Fibroblast of skin of abdomen (primary cell): ENCODE measurements around the gene DMXL2. TPM values are rescaled to one million over a fixed set of nuclear protein-coding genes. Genes with fewer than 3 reads are reported as not detected.
"Not testable (repeated sequence)": the region's sequence is repeated elsewhere in the genome, so short reads cannot be mapped to it uniquely, and the experiment has no call there.

Experiments used
- DNase-seq: peaks from one replicate; pipeline ENCODE4 v3.0.0-alpha.2; 2013
- polyA plus RNA-seq, 2 experiments: library from polyadenylated mRNA; unstranded; fragments of 120-200 nt; gene quantifications; one replicate each; pipeline ENCODE4 v1.2.1, GENCODE V29; 2013; ENCODE audit not compliant: insufficient read length in 2 of 2

Gene DMXL2
- polyA plus RNA-seq (2013, experiment 1 of 2; ENCODE audit: insufficient read length) = 18.0 TPM
- polyA plus RNA-seq (2013, experiment 2 of 2; ENCODE audit: insufficient read length) = 16.1 TPM

GRCh38 chr15:51622604-51623370 is at the start of gene DMXL2:
DMXL2 (minus strand) TSS chr15:51622771; CDS start chr15:51622545, 226 bp downstream.
- peak; percentile 89 for DNase-seq

- no peak for DNase-seq
Measured at GRCh38 chr15:51672155-51672687, 49.6 kb upstream of the DMXL2 start.

GRCh38 chr15:51669381-51669780 is 46.8 kb upstream of the DMXL2 start:
- DNase-seq = no peak

- no peak for DNase-seq
Measured at GRCh38 chr15:51668446-51668845, 45.9 kb upstream of the DMXL2 start.

- no peak for DNase-seq
Measured at GRCh38 chr15:51667478-51667877, 44.9 kb upstream of the DMXL2 start.

- no peak for DNase-seq
Measured at GRCh38 chr15:51661072-51661471, 38.5 kb upstream of the DMXL2 start.

GRCh38 chr15:51658664-51659063 is 36.1 kb upstream of the DMXL2 start:
- DNase-seq = no peak

- not testable (repeated sequence) for DNase-seq
Measured at GRCh38 chr15:51655401-51656057, 33.0 kb upstream of the DMXL2 start.

- no peak for DNase-seq
Measured at GRCh38 chr15:51652084-51652668, 29.6 kb upstream of the DMXL2 start.

GRCh38 chr15:51649659-51650521 is 27.3 kb upstream of the DMXL2 start:
- DNase-seq = peak; percentile 67

- not testable (repeated sequence) for DNase-seq
Measured at GRCh38 chr15:51648643-51649042, 26.1 kb upstream of the DMXL2 start.

- not testable (repeated sequence) for DNase-seq
Measured at GRCh38 chr15:51648101-51648500, 25.5 kb upstream of the DMXL2 start.

GRCh38 chr15:51647128-51647562 is 24.6 kb upstream of the DMXL2 start:
- DNase-seq = peak; percentile 31

GRCh38 chr15:51642696-51643095 is 20.1 kb upstream of the DMXL2 start:
- DNase-seq = no peak

GRCh38 chr15:51641490-51642130 is 19.0 kb upstream of the DMXL2 start:
- DNase-seq = no peak

- DNase-seq = no peak
Measured at GRCh38 chr15:51634591-51635198, 12.1 kb upstream of the DMXL2 start.

- DNase-seq = no peak
Measured at GRCh38 chr15:51629612-51630011, 7.0 kb upstream of the DMXL2 start.

GRCh38 chr15:51625236-51625635 is 2.7 kb upstream of the DMXL2 start:
- no peak for DNase-seq

GRCh38 chr15:51624022-51624421 is 1.5 kb upstream of the DMXL2 start:
- no peak for DNase-seq

GRCh38 chr15:51623386-51623938 is 891 bp upstream of the DMXL2 start:
- DNase-seq = peak; percentile 5
